Epidermal melanocyte (primary cell): ENCODE data around the gene FSTL5.
"Not testable (repeated sequence)": the region's sequence is repeated elsewhere in the genome, so short reads cannot be mapped to it uniquely, and the experiment has no call there.

Source experiments
- DNase-seq: peaks from one replicate; pipeline ENCODE4 v3.0.0; 2011; ENCODE audit warnings: low spot score; ENCODE audit not compliant: insufficient read length

Gene FSTL5

DNA sequence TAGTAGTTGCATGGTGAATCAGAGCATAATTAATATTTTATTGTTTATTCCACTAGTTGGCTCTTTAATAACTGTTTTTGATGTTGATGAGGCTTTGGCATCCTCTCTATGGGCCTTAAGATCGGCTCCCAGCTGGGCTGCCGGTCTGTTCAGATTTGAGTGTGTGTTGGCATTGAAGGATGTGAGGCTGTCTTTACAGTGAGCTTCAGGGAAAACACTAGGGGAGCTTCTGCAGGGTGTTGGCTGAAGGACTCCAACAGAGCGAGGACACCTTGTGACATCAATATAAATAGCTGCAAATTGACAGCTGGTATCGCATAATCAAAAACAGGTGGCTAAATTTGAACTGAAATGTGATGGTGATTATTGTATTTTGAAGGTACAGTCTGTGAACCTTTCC, 322.0 kb downstream of the FSTL5 start:
- no peak for DNase-seq

GRCh38 chr4:161829591-161829990, 334.2 kb downstream of the FSTL5 start:
- no peak for DNase-seq

- no peak for DNase-seq
Measured at GRCh38 chr4:161828061-161828460, 335.7 kb downstream of the FSTL5 start.

DNA sequence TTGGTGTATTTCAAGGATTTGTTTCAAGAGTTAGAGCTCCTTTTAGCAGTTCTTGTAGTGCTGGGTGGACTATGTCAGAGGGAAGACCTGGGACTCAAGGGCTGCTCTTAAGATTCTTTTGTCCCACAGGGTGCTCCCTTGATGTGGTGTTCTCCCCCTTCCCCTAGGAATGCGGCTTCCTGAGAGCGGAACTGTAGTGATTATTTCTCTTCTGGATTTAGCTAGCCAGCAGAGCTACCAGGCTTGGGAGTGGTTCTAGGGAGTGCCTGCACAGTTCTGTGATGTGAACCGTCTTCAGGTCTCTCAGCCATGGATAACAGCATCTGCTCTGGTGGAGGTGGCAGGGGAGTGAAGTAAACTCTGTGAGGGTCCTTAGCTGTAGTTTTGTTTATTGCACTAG, 336.8 kb downstream of the FSTL5 start:
- DNase-seq = no peak

DNA sequence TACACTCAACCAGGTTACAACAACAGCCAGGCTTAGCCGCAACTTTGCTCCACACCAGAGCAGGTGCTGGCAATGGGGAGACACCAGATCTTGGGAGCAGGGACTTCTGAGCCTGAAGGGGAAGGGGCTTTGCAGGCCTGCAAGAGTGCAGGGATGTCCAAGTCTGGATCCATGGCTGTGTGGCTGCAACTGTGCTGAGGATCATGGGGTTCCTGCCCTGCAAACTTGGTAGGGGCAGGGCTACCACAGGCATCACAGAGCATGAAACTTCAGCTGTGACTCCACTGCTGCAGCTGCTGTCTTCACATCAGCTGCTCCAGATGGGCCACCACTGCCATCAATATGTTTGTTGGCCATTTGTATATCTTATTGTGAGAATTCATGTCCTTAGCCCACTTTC, 340.4 kb downstream of the FSTL5 start:
- DNase-seq = no peak

DNA sequence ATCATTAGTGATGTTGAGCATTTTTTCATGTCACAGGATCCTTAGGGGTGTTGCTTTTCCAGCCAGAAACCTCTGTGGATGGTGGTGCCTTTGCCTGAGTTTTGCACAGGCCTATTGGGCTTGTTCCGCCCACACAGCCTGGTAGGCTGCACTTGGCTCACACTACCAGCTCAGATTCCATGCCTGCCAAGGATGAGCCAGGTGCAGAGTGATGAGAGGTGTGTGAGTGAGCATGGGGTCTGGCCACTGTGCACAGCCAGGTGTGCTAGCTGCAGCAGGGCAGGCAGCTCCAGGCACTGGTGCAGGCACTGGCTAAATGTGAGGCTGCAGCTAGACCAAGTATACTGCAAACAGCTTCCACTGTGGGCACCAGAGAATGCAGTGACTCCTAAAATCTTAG, 341.6 kb downstream of the FSTL5 start:
- DNase-seq = no peak

GRCh38 chr4:161817914-161818313, 345.9 kb downstream of the FSTL5 start:
- no peak for DNase-seq

- DNase-seq = no peak
Measured at GRCh38 chr4:161816958-161817357, 346.8 kb downstream of the FSTL5 start.

GRCh38 chr4:161815841-161816240, 348.0 kb downstream of the FSTL5 start:
- no peak for DNase-seq

DNA sequence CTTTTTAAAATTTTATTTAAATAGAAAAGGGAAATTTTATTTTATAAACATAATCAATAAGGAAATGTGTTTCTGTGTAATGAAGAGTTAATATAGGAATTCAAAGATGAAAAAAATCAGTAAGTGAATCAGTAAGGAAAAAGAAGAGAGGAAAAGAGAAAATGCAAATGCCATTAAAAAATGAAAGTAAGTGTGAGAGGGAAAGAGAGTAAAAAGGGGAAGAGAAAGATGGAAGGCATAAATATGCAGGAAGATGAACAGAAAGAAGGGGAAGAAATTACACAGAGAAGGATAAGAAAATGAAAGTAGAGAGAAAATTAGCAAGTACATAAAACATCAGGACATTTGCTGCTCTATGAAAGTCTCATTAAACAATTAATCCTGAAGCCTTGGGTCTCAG, 349.9 kb downstream of the FSTL5 start:
- DNase-seq = no peak

DNA sequence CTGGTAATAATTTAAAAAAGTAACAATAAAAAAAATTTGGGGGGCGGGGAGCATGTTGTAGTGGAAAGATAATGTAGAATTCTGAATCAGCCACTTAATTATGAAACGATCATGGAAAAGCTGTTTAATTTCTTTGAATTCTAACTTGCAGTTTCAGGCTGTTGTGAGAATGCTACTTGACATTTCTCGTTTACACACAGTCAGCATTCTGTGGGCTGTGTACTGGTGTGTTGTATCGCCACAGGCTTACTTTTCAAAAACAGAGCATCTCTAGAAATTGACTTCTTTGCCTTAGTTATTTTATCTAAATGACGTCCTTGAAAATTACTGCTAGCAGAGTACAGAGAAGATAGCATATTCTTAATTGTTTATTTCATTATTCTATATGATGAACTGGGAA, 350.4 kb downstream of the FSTL5 start:
- no peak for DNase-seq

DNA sequence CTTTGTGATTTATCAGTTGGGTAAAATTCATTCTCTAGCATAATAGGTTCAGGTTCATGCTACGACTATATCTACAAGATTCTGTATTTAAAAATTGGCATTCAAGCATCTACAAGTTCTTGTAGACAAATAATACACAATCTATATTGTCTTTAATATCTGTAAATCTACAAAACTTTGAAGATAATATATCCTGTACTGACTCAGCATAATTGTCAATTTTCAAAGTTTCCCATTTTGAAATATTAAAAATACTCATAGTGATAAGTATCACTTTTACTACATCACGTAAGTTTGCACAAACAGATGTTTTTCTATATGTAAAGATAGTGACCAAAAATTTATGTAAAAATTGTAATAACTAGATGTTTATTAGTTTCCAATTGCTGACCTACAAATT, 360.6 kb downstream of the FSTL5 start:
- no peak for DNase-seq

DNA sequence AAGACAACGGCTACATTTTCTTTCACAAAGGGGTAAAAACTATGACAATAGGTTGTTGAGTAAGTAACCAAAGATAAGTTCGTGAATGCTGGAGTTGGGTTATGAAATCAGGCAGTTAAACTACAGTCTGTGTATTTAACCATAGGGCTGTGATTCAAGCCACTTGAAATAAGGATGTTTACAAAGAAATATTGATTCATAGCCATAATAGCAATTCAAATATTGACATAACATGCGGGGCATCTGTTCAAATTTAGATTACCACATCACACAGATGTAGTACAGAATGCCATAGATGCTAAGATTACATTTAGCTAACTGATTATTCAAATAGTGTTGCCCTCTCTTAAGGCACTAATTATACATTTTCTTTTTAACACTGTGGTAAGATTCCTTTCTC, 364.1 kb downstream of the FSTL5 start:
- DNase-seq = no peak

DNA sequence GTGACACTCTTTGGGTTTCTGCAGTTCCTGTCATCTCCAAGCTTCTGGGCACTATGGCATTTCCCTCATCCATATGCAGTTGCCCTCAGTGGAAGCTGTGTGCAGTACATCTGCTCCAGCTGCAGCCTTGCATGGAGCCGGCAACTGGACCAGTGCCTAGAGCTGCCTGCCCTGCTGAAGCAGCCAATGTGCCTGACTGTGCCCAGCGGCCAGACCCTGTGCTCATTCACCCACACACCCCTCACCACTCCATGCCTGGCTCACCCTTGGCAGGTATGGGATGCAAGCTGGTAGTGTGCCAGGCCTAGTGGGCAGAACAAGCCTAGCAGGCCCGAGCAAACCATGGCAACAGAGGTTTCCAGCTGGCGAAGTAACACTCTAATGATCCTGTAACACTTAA, 370.8 kb downstream of the FSTL5 start:
- no peak for DNase-seq

- no peak for DNase-seq
Measured at GRCh38 chr4:161791796-161792556, 371.8 kb downstream of the FSTL5 start.

DNA sequence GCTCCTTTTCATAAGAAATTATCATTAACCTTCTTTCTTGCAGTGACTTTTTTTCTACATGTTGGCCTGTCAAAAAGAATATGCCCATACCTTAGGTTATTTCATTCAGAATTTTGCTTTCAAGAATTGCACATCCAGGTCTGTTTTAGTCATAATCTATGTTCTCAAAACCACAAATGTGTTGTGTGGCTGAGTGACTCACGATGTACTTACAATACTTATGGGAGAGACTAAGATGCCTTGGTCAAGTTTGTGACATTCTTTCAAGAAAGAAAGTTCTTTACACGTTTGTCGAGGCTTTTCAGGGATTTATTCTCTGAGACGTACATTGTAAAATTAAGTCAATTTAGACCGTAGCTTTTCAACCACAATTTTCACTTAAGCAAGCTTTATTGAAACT, 396.7 kb downstream of the FSTL5 start:
- no peak for DNase-seq

DNA sequence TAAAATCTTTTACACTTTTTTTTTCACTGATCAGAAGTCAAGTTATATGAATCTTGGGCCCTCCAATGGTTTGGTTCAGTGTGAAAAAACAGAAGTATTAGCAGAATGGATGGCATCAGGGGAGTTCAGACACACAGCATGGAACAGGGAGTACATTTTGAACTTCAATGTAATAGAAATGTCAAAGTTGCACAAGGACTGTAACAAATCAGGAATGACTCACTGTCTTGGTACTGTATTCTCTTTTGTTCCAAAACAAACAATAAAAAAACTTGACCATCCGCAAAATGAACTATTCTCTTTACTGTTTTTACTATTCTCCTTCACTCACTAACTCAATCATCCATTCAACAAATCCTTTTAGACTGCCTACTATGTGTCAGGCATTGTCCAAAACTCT, 401.0 kb downstream of the FSTL5 start:
- DNase-seq = no peak

DNA sequence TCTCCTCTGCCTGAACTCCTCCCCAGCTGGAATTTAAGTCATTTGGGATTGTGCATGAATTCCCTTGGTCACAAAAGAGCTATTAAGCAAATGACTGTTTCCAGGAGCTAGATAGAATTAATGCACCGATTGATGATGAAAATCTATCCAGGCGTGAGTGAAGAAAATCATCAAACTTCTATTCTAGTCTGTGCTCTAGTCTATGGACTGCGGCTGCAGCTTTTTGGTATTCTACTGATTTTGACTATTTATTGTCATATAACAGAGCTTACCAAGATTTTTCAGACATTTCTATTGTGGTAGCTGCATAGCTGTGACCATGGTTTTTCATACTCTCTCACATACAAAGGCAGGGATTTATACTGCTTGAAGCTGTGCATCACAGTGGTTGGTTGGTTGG, 403.8 kb downstream of the FSTL5 start:
- DNase-seq = no peak

GRCh38 chr4:161758412-161758811, 405.4 kb downstream of the FSTL5 start:
- DNase-seq = not testable (repeated sequence)

- no peak for DNase-seq
Measured at GRCh38 chr4:161728929-161729328, 434.9 kb downstream of the FSTL5 start.

GRCh38 chr4:161721947-161722346, 441.9 kb downstream of the FSTL5 start:
- DNase-seq = no peak

DNA sequence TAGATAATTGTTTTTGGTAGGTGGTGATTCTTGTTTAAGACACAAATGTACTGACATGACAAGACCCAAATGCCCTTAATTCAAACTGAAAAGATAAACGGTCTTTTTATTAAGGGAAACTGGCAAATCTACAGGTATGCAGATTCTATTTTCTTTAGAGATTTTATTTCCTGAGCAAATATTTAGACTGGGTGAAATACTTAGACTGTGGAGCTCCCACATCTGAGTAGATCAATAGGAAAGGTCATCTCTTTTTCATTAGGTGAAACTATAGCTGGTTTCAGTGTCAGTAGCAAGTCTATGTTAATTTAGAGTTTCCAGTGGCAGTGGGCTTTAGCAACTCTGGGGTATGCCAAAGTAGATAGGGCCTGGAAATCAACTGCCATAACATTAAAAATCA, 446.7 kb downstream of the FSTL5 start:
- no peak for DNase-seq

- no peak for DNase-seq
Measured at GRCh38 chr4:161714931-161715330, 448.9 kb downstream of the FSTL5 start.
